ENCODE results near the gene KRTAP5-11.
A peak's percentile ranks its signal among the peaks of the same experiment; 100 is the strongest.
"Not testable (repeated sequence)": the region's sequence is repeated elsewhere in the genome, so short reads cannot be mapped to it uniquely, and the experiment has no call there.

The KRTAP5-11 gene

GRCh38 chr11:71582309-71582895, at the start of gene KRTAP5-11:
KRTAP5-11 (minus strand) TSS chr11:71582875; CDS start chr11:71582837, 38 bp downstream.
- no peak for DNase-seq

GRCh38 chr11:71631551-71631950, 48.9 kb upstream of the KRTAP5-11 start:
- not testable (repeated sequence) for DNase-seq

DNA sequence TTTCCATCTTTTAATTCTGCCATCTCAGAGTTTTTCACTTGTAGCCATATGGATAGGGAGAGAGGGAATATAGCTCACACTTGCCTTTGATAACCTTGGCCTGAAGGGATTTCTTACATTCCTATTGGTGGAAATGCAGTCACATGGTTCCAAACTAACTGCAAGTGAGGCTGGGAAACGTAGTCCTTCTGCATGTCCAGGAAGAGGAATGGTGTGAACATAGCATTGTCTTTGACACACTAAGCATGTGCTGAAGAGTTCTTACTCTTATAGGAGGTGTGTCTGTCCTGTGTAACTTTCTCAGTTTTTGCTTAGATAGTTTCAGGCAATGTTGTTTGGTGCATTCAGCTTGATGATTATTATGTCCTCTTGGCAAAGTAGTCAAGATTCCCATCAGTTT, 47.4 kb upstream of the KRTAP5-11 start:
- not testable (repeated sequence) for DNase-seq

DNA sequence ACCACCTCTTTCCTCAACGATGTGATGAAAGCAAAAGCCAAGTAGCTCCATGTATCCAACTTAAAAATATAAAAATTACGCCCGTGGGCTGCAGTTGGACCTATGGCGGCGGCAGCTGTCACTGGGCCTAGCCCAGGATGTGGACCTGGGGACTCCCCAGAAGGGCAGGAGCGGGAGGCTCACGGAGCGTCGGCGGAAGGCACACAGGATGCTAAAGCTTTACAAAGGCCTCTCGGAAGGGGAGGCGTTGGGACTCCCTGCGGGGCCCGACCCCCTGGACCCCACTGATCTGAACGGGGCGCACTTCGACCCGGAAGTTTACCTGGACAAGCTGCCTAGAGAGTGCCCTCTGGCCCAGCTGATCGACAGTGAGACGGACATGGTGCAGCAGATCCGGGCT, 46.3 kb upstream of the KRTAP5-11 start:
- DNase-seq: not testable (repeated sequence)

DNA sequence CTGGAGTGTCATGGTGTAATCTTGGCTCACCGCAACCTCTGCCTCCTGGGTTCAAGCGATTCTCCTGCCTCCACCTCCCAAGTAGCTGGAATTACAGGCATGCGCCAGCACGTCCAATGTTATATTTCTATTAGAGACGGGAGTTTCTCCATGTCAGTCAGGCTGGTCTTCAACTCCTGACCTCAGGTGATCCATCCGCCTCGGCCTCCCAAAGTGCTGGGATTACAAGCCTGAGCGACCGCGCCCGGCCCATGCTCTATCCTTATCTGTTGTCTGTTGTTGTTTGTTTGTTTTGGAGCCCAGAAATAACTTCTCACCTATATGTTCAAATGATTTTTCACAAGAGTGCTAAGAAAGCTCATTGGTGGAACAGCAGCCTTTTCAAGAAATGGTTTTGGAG, 40.6 kb upstream of the KRTAP5-11 start:
- DNase-seq: not testable (repeated sequence)

- DNase-seq: not testable (repeated sequence)
Observed at GRCh38 chr11:71622561-71622960, 39.9 kb upstream of the KRTAP5-11 start.

- DNase-seq: not testable (repeated sequence)
Observed at GRCh38 chr11:71615003-71615402, 32.3 kb upstream of the KRTAP5-11 start.

DNA sequence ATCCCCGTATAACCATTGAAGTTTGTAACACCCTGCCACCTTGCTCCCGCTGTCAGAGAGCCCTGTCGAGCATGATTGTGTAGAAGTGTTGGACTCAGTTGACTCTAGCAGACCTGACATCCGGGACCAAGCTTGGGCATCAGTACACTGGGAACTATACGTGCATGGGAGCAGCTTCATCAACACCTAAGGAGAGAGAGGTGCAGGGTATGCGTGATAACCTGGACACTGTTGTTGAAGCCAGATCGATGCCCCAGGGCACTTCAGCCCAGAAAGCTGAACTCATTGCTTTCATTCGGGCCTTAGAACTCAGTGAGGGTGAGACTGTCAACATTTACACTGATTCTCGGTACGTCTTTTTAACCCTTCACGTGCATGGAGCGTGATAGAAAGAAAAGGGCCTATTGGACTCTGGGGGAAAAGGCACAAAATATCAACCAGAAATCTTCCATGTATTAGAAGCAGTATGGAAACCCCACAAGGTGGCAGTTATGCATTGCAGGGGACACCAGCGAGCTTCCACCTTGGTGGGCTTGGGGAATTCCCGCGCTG, 31.8 kb upstream of the KRTAP5-11 start:
- DNase-seq: not testable (repeated sequence)

GRCh38 chr11:71613931-71614330, 31.3 kb upstream of the KRTAP5-11 start:
- DNase-seq: not testable (repeated sequence)

GRCh38 chr11:71611218-71611910, 28.7 kb upstream of the KRTAP5-11 start:
- not testable (repeated sequence) for DNase-seq

GRCh38 chr11:71608272-71608671, 25.6 kb upstream of the KRTAP5-11 start:
- DNase-seq: not testable (repeated sequence)

- not testable (repeated sequence) for DNase-seq
Observed at GRCh38 chr11:71607520-71608216, 25.0 kb upstream of the KRTAP5-11 start.

DNA sequence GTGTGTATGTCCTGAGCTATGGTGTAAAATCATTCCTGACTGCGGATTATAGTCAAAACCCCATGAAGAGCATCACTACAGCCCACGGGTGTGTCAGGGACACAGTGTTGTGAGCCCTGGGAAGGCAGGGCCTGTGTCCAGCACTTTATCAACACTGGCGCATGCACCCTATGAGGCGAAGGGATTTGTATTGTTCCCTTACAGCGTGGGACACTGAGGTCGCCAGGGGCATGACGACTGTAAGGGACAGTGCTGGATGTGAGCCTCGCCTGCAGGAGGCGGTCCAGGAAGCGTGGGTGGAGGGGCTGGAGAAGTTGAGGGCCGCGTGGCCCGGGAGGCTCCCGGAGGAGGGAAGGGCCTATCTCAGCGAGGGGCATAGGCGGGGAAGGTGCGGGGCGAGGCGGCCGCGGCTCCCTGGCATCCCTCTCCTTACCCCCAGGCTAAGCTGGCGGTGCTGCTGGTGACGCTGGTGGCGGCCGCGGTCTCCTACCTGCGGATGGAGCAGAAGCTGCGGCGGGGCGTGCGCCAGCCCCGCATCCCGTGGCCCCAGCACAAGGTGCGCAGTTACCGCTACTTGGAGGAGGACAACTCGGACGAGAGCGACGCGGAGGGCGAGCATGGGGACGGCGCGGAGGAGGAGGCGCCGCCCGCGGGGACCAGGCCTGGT, 24.3 kb upstream of the KRTAP5-11 start:
- not testable (repeated sequence) for DNase-seq

DNA sequence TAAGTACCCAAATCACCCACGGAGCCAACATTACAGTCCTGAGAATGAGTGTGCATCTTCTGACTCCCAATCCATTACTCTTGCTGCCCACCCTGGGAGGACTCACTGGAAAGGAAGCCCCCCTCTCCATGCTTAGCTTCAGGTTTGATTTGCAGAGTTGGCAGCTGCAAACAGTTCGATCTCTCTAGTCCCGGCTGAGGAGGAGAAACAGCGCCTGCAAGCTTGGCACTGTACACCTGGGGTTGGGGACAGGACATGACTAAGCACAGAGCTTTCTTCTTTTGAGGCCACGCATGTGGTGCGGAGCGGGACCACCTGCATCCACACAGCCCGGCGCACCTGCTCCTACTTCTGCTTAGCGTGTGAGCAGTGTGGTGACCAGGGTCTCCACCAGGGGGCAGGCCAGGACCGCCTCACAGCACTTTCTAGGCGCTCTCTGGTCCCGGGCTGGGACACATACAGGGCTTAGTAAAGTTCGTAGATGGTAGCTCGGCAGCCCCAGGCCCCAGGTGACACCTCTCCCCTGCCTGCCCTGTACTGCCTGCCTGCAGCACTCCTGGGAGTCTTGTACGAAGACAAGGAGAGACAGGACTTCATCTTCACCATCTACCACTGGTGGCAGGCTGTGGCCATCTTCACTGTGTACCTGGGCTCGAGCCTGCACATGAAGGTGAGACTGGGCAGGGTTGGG, 22.3 kb upstream of the KRTAP5-11 start:
- not testable (repeated sequence) for DNase-seq

- not testable (repeated sequence) for DNase-seq
Observed at GRCh38 chr11:71603221-71603620, 20.5 kb upstream of the KRTAP5-11 start.

DNA sequence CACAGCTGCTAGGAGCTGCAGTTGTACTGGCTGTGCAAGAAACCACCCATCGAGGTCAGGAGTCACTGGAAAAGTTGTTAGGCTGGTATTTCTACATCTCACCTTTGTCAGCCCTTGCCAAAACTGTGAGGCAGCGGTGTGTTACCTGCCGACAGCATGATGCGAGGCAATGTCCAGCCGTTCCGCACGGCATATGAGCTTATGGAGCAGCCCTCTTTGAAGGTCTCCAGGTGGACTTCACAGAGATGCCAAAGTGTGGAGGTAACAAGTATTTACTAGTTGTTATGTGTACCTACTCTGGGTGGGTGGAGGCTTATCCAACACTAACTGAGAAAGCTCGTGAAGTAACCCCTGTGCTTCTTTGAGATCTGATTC, 6.9 kb upstream of the KRTAP5-11 start:
- not testable (repeated sequence) for DNase-seq

DNA sequence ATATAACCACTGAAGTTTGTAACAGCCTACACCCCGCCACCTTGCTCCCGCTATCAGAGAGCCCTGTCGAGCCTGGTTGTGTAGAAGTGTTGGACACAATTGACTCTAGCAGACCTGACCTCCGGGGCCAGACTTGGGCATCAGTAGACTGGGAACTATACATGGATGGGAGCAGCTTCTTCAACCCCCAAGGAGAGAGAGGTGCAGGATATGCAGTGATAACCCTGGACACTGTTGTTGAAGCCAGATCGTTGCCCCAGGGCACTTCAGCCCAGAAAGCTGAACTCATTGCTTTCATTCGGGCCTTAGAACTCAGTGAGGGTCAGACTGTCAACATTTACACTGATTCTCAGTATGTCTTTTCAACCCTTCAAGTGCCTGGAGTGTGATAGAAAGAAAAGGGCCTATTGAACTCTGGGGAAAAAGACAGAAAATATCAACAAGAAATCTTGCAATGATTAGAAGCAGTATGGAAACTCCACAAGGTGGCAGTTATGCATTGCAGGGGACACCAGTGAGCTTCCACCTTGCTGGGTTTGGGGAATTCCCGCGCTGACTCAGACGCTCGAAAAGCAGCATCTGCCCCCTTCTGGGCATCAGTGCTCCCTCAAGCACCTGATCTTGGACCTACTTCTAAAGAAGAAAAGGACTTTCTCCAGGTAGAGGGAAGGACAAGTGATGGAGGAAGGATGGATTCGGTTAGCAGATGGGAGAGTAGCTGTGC, 6.3 kb upstream of the KRTAP5-11 start:
- peak; percentile 6 for DNase-seq

DNA sequence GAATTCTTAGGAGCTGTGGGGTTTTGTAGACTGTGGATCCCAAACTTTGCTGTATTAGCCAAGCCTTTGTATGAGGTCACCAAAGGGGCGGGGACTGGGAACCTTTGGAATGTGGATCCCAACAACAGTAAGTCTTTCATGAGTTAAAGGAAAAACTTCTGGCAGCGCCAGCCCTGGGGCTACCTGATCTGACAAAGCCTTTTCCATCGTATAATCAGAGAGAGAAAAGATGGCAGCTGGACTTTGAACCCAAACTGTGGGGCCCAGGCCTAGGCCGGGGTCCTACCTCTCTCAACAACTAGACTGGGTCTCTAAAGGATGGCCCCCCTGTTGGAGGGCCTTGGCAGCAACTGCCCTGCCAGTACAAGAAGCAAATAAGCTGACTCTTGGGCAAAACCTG, 5.6 kb upstream of the KRTAP5-11 start:
- DNase-seq: not testable (repeated sequence)

- DNase-seq: not testable (repeated sequence)
Observed at GRCh38 chr11:71585673-71586072, 3.0 kb upstream of the KRTAP5-11 start.

DNA sequence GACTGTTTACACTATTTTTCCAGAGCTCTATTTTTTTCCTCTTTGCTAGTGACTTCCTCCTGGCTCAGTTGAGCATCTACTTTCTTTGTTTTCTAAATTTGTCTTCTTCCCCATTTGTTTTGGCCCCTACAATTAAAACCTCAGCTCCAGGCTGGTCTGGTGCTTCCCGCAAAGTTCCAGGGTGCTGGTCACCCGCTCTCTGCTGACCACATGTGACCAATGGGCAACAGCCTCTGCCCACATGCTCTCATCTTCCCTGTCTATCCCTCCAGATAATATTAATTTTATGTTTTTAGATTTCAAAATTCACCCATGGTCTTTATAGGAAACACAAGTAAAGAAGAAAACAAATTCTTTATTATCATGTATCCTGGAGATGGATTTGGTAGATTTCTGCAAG, 294 bp upstream of the KRTAP5-11 start:
- DNase-seq: not testable (repeated sequence)

DNA sequence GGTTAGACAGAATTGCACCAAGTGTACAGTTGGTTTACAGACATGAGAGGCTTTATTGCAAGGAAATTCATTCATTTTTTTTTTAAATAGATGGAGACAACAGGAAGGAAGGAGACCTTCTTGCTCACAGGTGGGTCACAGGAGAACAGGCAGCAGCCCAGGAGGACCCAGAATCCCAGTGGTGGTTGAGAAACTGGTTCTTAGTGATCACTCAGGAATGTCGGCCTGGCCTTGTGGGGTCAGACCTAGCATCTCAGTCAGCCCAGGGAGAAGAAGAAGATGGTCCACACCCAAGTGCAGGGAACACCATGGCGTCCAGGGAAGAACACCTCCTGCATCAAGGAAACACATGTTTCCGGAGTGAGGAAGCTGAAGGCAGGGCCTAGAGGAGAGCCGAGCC, 849 bp downstream of the KRTAP5-11 start:
- DNase-seq: no peak

All from CD4-positive, alpha-beta T cell treated with Interferon gamma for 1 hour (primary cell).